ENCODE results near the gene NCAM2.

DNA sequence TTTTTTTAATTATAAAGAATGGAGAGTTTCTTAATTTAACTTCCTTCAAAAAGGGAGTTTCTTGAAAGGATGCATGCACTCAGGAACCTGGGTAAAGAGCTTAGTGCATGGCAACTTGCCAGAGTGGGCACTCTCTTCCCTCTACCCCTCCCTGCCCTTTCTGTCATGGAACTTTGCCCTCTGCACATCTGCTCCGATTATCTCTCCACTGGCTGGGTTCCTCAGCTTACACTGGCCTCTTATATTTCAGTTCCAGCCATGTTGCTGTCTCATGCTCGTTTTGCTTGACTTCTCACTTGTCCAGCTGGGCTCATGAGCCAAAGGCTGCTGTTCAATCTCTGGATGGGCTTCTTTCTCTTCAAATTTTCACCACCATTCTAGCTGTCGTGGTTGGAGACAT is 87.0 kb downstream of the NCAM2 start:
- TF ChIP-seq, protein P1, sequence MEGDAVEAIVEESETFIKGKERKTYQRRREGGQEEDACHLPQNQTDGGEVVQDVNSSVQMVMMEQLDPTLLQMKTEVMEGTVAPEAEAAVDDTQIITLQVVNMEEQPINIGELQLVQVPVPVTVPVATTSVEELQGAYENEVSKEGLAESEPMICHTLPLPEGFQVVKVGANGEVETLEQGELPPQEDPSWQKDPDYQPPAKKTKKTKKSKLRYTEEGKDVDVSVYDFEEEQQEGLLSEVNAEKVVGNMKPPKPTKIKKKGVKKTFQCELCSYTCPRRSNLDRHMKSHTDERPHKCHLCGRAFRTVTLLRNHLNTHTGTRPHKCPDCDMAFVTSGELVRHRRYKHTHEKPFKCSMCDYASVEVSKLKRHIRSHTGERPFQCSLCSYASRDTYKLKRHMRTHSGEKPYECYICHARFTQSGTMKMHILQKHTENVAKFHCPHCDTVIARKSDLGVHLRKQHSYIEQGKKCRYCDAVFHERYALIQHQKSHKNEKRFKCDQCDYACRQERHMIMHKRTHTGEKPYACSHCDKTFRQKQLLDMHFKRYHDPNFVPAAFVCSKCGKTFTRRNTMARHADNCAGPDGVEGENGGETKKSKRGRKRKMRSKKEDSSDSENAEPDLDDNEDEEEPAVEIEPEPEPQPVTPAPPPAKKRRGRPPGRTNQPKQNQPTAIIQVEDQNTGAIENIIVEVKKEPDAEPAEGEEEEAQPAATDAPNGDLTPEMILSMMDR (conservative IDR thresholded peaks at IDR 0.05; ENCODE audit: low read length), result no peak
- no peak for TF ChIP-seq EZH2phosphoT487 (IDR thresholded peaks at IDR 0.05; ENCODE audit: borderline replicate concordance)

Measured in Loucy (cell line).